Measurements from ENCODE around the gene IQGAP2.

IQGAP2 gene

GRCh38 chr5:76402886-76403765 lies at the start of gene IQGAP2:
Gene IQGAP2, plus strand, starts transcription at chr5:76403285. Its CDS starts 261 bp downstream, at chr5:76403546.
- DNase-seq = peak; percentile 81

- no peak for DNase-seq
Measured at GRCh38 chr5:76356887-76357286, 46.2 kb upstream of the IQGAP2 start.

GRCh38 chr5:76363352-76364225 lies 39.5 kb upstream of the IQGAP2 start:
- no peak for DNase-seq

- no peak for DNase-seq
Measured at GRCh38 chr5:76364226-76364589, 38.9 kb upstream of the IQGAP2 start.

GRCh38 chr5:76365561-76365960 lies 37.5 kb upstream of the IQGAP2 start:
- no peak for DNase-seq

GRCh38 chr5:76366596-76366995 lies 36.5 kb upstream of the IQGAP2 start:
- no peak for DNase-seq

GRCh38 chr5:76367623-76368371 lies 35.3 kb upstream of the IQGAP2 start:
- peak; percentile 57 for DNase-seq

- no peak for DNase-seq
Measured at GRCh38 chr5:76368941-76369340, 34.1 kb upstream of the IQGAP2 start.

- DNase-seq = peak; percentile 15
Measured at GRCh38 chr5:76369668-76370067, 33.4 kb upstream of the IQGAP2 start.

- DNase-seq = no peak
Measured at GRCh38 chr5:76371960-76372322, 31.1 kb upstream of the IQGAP2 start.

GRCh38 chr5:76372323-76373054 lies 30.6 kb upstream of the IQGAP2 start:
- no peak for DNase-seq

GRCh38 chr5:76376148-76376865 lies 26.8 kb upstream of the IQGAP2 start:
- no peak for DNase-seq

- no peak for DNase-seq
Measured at GRCh38 chr5:76376866-76377230, 26.2 kb upstream of the IQGAP2 start.

GRCh38 chr5:76378355-76378754 lies 24.7 kb upstream of the IQGAP2 start:
- DNase-seq = no peak

GRCh38 chr5:76379316-76379715 lies 23.8 kb upstream of the IQGAP2 start:
- DNase-seq = no peak

- DNase-seq = no peak
Measured at GRCh38 chr5:76379855-76380254, 23.2 kb upstream of the IQGAP2 start.

- no peak for DNase-seq
Measured at GRCh38 chr5:76380346-76381066, 22.6 kb upstream of the IQGAP2 start.

- DNase-seq = no peak
Measured at GRCh38 chr5:76383126-76383832, 19.8 kb upstream of the IQGAP2 start.

GRCh38 chr5:76384189-76384588 lies 18.9 kb upstream of the IQGAP2 start:
- no peak for DNase-seq

GRCh38 chr5:76384705-76385104 lies 18.4 kb upstream of the IQGAP2 start:
- no peak for DNase-seq

GRCh38 chr5:76385540-76385939 lies 17.5 kb upstream of the IQGAP2 start:
- no peak for DNase-seq
